HL-60 (cell line): Measurements from ENCODE around the gene TCFL5.

Experiments used
- POLR2AphosphoS5 ChIP-seq: IDR thresholded peaks from 2 replicates; pipeline ENCODE4 v1.6.1; 2012; ENCODE audit warnings: low read depth
- TF ChIP-seq, protein P1 (sequence below): IDR thresholded peaks from one replicate; pipeline ENCODE4 v1.5.1; 2011; ENCODE audit warnings: low read length, control low read depth, inconsistent platforms; ENCODE audit not compliant: insufficient read depth
- TF ChIP-seq, protein P2 (sequence below): IDR thresholded peaks from 2 replicates; pipeline ENCODE4 v1.6.1; 2012; ENCODE audit warnings: low read depth; ENCODE audit not compliant: insufficient replicate concordance

DNA sequence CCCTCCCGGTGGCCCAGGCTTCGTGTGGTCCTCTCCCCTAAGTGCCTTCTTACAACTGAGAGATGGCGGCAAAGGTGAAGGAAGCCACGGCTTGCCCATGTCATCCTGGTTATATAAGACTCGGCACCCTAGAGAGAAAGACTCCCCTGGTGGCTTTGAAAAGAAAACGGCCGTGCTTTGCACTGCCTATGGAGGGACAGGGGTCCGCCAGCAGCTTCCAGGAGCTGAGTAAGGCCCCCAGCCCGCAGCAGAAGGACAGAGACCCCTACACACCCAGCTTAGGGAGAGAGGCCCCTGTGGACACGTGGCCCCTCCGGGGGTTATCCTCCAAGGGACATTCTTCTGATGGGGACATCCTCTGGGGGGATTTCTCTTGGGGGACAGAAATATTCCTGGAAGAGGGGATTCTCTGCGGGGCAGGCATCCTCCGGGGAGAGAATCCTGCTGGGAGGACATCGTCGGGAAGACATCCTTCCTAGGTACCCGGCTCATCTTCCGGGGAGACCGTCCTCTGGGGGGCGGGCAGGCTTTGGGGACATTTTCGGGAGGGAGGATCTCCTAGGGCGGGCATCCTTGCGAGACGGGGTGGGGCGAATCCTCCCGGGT lies 57.5 kb downstream of the TCFL5 start:
- TF ChIP-seq, protein P1, sequence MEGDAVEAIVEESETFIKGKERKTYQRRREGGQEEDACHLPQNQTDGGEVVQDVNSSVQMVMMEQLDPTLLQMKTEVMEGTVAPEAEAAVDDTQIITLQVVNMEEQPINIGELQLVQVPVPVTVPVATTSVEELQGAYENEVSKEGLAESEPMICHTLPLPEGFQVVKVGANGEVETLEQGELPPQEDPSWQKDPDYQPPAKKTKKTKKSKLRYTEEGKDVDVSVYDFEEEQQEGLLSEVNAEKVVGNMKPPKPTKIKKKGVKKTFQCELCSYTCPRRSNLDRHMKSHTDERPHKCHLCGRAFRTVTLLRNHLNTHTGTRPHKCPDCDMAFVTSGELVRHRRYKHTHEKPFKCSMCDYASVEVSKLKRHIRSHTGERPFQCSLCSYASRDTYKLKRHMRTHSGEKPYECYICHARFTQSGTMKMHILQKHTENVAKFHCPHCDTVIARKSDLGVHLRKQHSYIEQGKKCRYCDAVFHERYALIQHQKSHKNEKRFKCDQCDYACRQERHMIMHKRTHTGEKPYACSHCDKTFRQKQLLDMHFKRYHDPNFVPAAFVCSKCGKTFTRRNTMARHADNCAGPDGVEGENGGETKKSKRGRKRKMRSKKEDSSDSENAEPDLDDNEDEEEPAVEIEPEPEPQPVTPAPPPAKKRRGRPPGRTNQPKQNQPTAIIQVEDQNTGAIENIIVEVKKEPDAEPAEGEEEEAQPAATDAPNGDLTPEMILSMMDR: no peak
- TF ChIP-seq POLR2AphosphoS5: no peak
- TF ChIP-seq, protein P2, sequence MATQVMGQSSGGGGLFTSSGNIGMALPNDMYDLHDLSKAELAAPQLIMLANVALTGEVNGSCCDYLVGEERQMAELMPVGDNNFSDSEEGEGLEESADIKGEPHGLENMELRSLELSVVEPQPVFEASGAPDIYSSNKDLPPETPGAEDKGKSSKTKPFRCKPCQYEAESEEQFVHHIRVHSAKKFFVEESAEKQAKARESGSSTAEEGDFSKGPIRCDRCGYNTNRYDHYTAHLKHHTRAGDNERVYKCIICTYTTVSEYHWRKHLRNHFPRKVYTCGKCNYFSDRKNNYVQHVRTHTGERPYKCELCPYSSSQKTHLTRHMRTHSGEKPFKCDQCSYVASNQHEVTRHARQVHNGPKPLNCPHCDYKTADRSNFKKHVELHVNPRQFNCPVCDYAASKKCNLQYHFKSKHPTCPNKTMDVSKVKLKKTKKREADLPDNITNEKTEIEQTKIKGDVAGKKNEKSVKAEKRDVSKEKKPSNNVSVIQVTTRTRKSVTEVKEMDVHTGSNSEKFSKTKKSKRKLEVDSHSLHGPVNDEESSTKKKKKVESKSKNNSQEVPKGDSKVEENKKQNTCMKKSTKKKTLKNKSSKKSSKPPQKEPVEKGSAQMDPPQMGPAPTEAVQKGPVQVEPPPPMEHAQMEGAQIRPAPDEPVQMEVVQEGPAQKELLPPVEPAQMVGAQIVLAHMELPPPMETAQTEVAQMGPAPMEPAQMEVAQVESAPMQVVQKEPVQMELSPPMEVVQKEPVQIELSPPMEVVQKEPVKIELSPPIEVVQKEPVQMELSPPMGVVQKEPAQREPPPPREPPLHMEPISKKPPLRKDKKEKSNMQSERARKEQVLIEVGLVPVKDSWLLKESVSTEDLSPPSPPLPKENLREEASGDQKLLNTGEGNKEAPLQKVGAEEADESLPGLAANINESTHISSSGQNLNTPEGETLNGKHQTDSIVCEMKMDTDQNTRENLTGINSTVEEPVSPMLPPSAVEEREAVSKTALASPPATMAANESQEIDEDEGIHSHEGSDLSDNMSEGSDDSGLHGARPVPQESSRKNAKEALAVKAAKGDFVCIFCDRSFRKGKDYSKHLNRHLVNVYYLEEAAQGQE: no peak
